DMS153 (cell line): ENCODE results near the gene IFIT1B.

Source experiments
- DNase-seq: peaks from one replicate; lab custom pipeline; 2025; lab: John Stamatoyannopoulos, UW

The IFIT1B gene

GRCh38 chr10:89413398-89413912, 35.6 kb downstream of the IFIT1B start:
- no peak for DNase-seq

- DNase-seq = peak; percentile 44
Observed at GRCh38 chr10:89414146-89414878, 36.5 kb downstream of the IFIT1B start, which contains the start of gene IFIT5. Gene IFIT5, plus strand, starts transcription at chr10:89414568. Its CDS starts 231 bp downstream, at chr10:89414799.

- no peak for DNase-seq
Observed at GRCh38 chr10:89414879-89415821, 37.3 kb downstream of the IFIT1B start.

GRCh38 chr10:89416465-89416864, 38.6 kb downstream of the IFIT1B start:
- no peak for DNase-seq

- no peak for DNase-seq
Observed at GRCh38 chr10:89419548-89419947, 41.7 kb downstream of the IFIT1B start.

- no peak for DNase-seq
Observed at GRCh38 chr10:89421018-89421476, 43.2 kb downstream of the IFIT1B start.

- DNase-seq = no peak
Observed at GRCh38 chr10:89425000-89425399, 47.1 kb downstream of the IFIT1B start.

- peak; percentile 5 for DNase-seq
Observed at GRCh38 chr10:89426230-89426868, 48.5 kb downstream of the IFIT1B start.

- DNase-seq = no peak
Observed at GRCh38 chr10:89427629-89428028, 49.8 kb downstream of the IFIT1B start.

- DNase-seq = no peak
Observed at GRCh38 chr10:89428877-89429276, 51.0 kb downstream of the IFIT1B start.

GRCh38 chr10:89431977-89432376, 54.1 kb downstream of the IFIT1B start:
- no peak for DNase-seq
